Adrenal gland (tissue), 12 donors: ENCODE results near the gene SAYSD1. TPM values are rescaled to one million over a fixed set of nuclear protein-coding genes. Genes with fewer than 3 reads are reported as not detected.

ENCODE experiments used
- DNase-seq, 7 donors: peaks; one replicate each; pipeline ENCODE4 v3.0.0-alpha.2; 2019 to 2020
- H3K27ac ChIP-seq, 5 donors: fragments of 200-600 bp; sonication (generic) in 4 of 5; 1 replicate in 3 of 5; 2 replicates in 2 of 5; pipeline versions ENCODE4 v1.5.1 to v1.8.0; 2016 to 2020; ENCODE audit warnings: mild to moderate bottlenecking in 1 of 5
- H3K27me3 ChIP-seq: fragments of 200-600 bp; 2 replicates; pipeline ENCODE4 v1.8.0; 2021
- H3K36me3 ChIP-seq, 2 donors: fragments of 200-600 bp; replicated peaks in 1 of 2; 1 replicate in 1 of 2; 2 replicates in 1 of 2; pipeline versions ENCODE4 v1.5.1 to v1.8.0; 2018 to 2022
- H3K4me1 ChIP-seq, 2 donors: fragments of 200-600 bp; replicated peaks in 1 of 2; 1 replicate in 1 of 2; 2 replicates in 1 of 2; pipeline versions ENCODE4 v1.5.1 to v1.8.0; 2018 to 2021
- H3K4me3 ChIP-seq, 4 donors: fragments of 200-600 bp; sonication (generic) in 3 of 4; one replicate each; pipeline ENCODE4 v1.5.1; 2016 to 2018
- H3K9me3 ChIP-seq, 3 donors: fragments of 200-600 bp; sonication (generic) in 1 of 3; replicated peaks in 1 of 3; 1 replicate in 2 of 3; 2 replicates in 1 of 3; pipeline versions ENCODE4 v1.5.1 to v1.8.0; 2016 to 2021
- CTCF ChIP-seq, 6 experiments: fragments of 450-650 bp in 4 of 6; fragments of 200-600 bp in 2 of 6; sonication (generic) in 1 of 6; IDR thresholded peaks; 1 replicate in 5 of 6; 2 replicates in 1 of 6; pipeline versions ENCODE4 v1.5.1 to v1.8.0; 2016 to 2021; ENCODE audit warnings: antibody characterized with exemption in 6 of 6, mild to moderate bottlenecking in 2 of 6, moderate library complexity in 1 of 6
- POLR2A ChIP-seq, 2 donors: fragments of 450-650 bp; IDR thresholded peaks; one replicate each; pipeline ENCODE4 v1.6.1; 2017; ENCODE audit warnings: antibody characterized with exemption in 2 of 2, mild to moderate bottlenecking in 2 of 2, moderate library complexity in 1 of 2
- WGBS, 4 donors: extraction: QIAGEN DNeasy Blood & Tissue Kit in 2 of 4; methylation state at CpG; one replicate each; pipeline versions ENCODE4 v1.1.5 to v1.1.7; 2013 to 2017; 5-methylcytosine and 5-hydroxymethylcytosine counted together
- intact Hi-C, 2 donors: fragments of 100-400 bp; cut with DNase I; formaldehyde crosslinking; loops; one replicate each; pipeline versions ENCODE4 v1.14.1 to v1.15.0; 2022 to 2023
- polyA plus RNA-seq, 3 donors: library from polyadenylated mRNA; stranded (reverse); fragments of 200-250 nt in 2 of 3; fragments of 350-450 nt in 1 of 3; fragmentation: Illumina TruSeq in 1 of 3; extraction: RNeasy Lipid Tissue Mini Kit (QIAGEN cat#74804) in 1 of 3; gene quantifications; one replicate each; pipeline ENCODE4 v1.2.3, GENCODE V29; 2013 to 2014
- total RNA-seq, 9 donors: library from RNA; depleted of rRNA in 4 of 9; stranded (reverse); fragments of >200 nt in 4 of 9; fragments of 120-200 nt in 1 of 9; fragmentation: NEBNext Ultra II Directional in 1 of 9; extraction: Animal tissue kit (Norgen Biotek cat#: 25700) in 1 of 9; gene quantifications; one replicate each; pipeline versions ENCODE4 v1.1.0 to v1.2.4, GENCODE V29; 2013 to 2023
- donor health status: healthy with polysubstance abuse.
- donor health status: Bipolar disorder and iron deficiency.
- donor health status: DM: yes; HTN: yes; CAD: no.
- donor health status: DM: no; HTN: no; CAD: no.
- donor health status: DM: no; HTN: no; CAD: no.
- donor health status: DM: yes; HTN: yes; CAD: no.

SAYSD1 gene
- total and polyA plus RNA-seq, 12 donors = 9.0 to 25.1 (median 13.1) TPM

- no peaks in the 10 kb centered on the region for H3K9me3 ChIP-seq
- H3K4me1 ChIP-seq = no peaks in the 10 kb centered on the region
- no peaks in the 10 kb centered on the region for H3K27me3 ChIP-seq
- H3K27ac ChIP-seq = no peak overlapping the region
- TF ChIP-seq CTCF (IDR thresholded peaks at IDR 0.05) (no peak), POLR2A (IDR thresholded peaks at IDR 0.05) (no peak)
- DNase-seq = no peak
- H3K36me3 ChIP-seq = no peaks in the 10 kb centered on the region
- WGBS, 4 donors = 84 to 92% (median 88%) methylated on average over 1 of the region's 1 CpG
- H3K4me3 ChIP-seq = no peak overlapping the region
- intact Hi-C loops = no loop called here
Measured at GRCh38 chr6:39130691-39131090, 15.7 kb upstream of the SAYSD1 start.

- Histone ChIP-seq H3K9me3 (no peaks in the 10 kb centered on the region), H3K27ac (no peak overlapping the region), H3K4me3 (no peak overlapping the region), H3K27me3 (no peaks in the 10 kb centered on the region), H3K4me1 (no peaks in the 10 kb centered on the region), H3K36me3 (no peaks in the 10 kb centered on the region)
- intact Hi-C loops = no loop called here
- DNase-seq = no peak
- TF ChIP-seq POLR2A (IDR thresholded peaks at IDR 0.05) (no peak), CTCF (IDR thresholded peaks at IDR 0.05) (no peak)
Measured at GRCh38 chr6:39128832-39129231, 13.8 kb upstream of the SAYSD1 start.

- TF ChIP-seq CTCF (IDR thresholded peaks at IDR 0.05) (no peak), POLR2A (IDR thresholded peaks at IDR 0.05) (no peak)
- Histone ChIP-seq H3K4me3 (no peak overlapping the region), H3K27me3 (no peaks in the 10 kb centered on the region), H3K27ac (no peak overlapping the region), H3K9me3 (no peaks in the 10 kb centered on the region), H3K36me3 (no peaks in the 10 kb centered on the region), H3K4me1 (no peaks in the 10 kb centered on the region)
- intact Hi-C loops = no loop called here
- no peak for DNase-seq
- WGBS, 4 donors = 52 to 85% (median 57%) methylated on average over 3 of the region's 3 CpGs
Measured at GRCh38 chr6:39128106-39128505, 13.1 kb upstream of the SAYSD1 start.

GRCh38 chr6:39124114-39124513 is 9.1 kb upstream of the SAYSD1 start:
- H3K4me1 ChIP-seq = no peaks in the 10 kb centered on the region
- no peaks in the 10 kb centered on the region for H3K27me3 ChIP-seq
- no peak overlapping the region for H3K4me3 ChIP-seq
- H3K36me3 ChIP-seq = no peaks in the 10 kb centered on the region
- no peaks in the 10 kb centered on the region for H3K9me3 ChIP-seq
- TF ChIP-seq POLR2A (IDR thresholded peaks at IDR 0.05) (no peak), CTCF (IDR thresholded peaks at IDR 0.05) (no peak)
- intact Hi-C loops = no loop called here
- no peak for DNase-seq
- H3K27ac ChIP-seq = no peak overlapping the region
